Activated B cell treated with CpG ODN at 0.5 μM for 24 hours (primary cell): Measurements from ENCODE around the gene SMARCC1. TPM values are rescaled to one million over a fixed set of nuclear protein-coding genes. Genes with fewer than 3 reads are reported as not detected.
A peak's percentile ranks its signal among the peaks of the same experiment; 100 is the strongest.

Source experiments
- ATAC-seq: fragments of 200-7000 bp; cut with Tn5 transposase; one replicate; pipeline ENCODE4 v1.10.0; 2021; ENCODE audit warnings: low read depth, mild to moderate bottlenecking, moderate library complexity
- CTCF ChIA-PET: fragments of 350-600 bp; sonication (Branson Sonifier 250); formaldehyde crosslinking; loops from one replicate; lab custom pipeline; 2021; ENCODE audit warnings: antibody characterized with exemption; lab: Charles Lee
- POLR2A ChIA-PET: fragments of 350-600 bp; sonication (Branson Sonifier 250); formaldehyde crosslinking; loops from one replicate; lab custom pipeline; 2021; ENCODE audit warnings: antibody characterized with exemption; lab: Charles Lee
- DNase-seq: peaks from one replicate; pipeline ENCODE4 v3.0.0; 2022
- H3K27ac Mint-ChIP-seq: one replicate; pipeline ENCODE4 v1.8.0; 2020; ENCODE audit warnings: mixed read lengths
- H3K27me3 Mint-ChIP-seq: one replicate; pipeline ENCODE4 v1.8.0; 2021; ENCODE audit warnings: mixed read lengths
- H3K36me3 Mint-ChIP-seq: one replicate; pipeline ENCODE4 v1.8.0; 2021; ENCODE audit warnings: low read depth, mixed read lengths
- H3K4me1 Mint-ChIP-seq: one replicate; pipeline ENCODE4 v1.8.0; 2021; ENCODE audit warnings: mixed read lengths
- H3K4me3 Mint-ChIP-seq: one replicate; pipeline ENCODE4 v1.8.0; 2020; ENCODE audit warnings: mild to moderate bottlenecking, mixed read lengths
- H3K9me3 Mint-ChIP-seq: one replicate; pipeline ENCODE4 v1.8.0; 2020; ENCODE audit warnings: mixed read lengths
- CTCF ChIP-seq: fragments of 200-600 bp; IDR thresholded peaks from one replicate; pipeline ENCODE4 v1.8.0; 2022; ENCODE audit warnings: antibody characterized with exemption, mild to moderate bottlenecking
- intact Hi-C: fragments of 100-400 bp; cut with micrococcal nuclease; formaldehyde crosslinking; loops from one replicate; pipeline ENCODE4 v1.15.1; 2024
- total RNA-seq: library from RNA; stranded (reverse); gene quantifications from 2 replicates; pipeline ENCODE4 v1.2.3, GENCODE V29; 2022

Gene SMARCC1
- total RNA-seq, 1 donor from 2014 or later: 136 TPM

- H3K4me3 Mint-ChIP-seq: no peak overlapping the region
- ChIA-PET CTCF (no interaction called here), POLR2A (no interaction called here)
- no peak for ATAC-seq
- H3K27ac Mint-ChIP-seq: no peak overlapping the region
- intact Hi-C loops: no loop called here
- TF ChIP-seq CTCF: no peak
- H3K27me3 Mint-ChIP-seq: no peaks in the 10 kb centered on the region
- H3K9me3 Mint-ChIP-seq: no peaks in the 10 kb centered on the region
- H3K4me1 Mint-ChIP-seq: peaks cover 9% of the 10 kb centered on the region
- DNase-seq: no peak
- peaks cover 69% of the 10 kb centered on the region for H3K36me3 Mint-ChIP-seq
Measured at GRCh38 chr3:47636921-47637320, 144.8 kb downstream of the SMARCC1 start.

GRCh38 chr3:47636225-47636624 is 145.5 kb downstream of the SMARCC1 start:
- POLR2A ChIA-PET: no interaction called here
- no peak overlapping the region for H3K4me3 Mint-ChIP-seq
- H3K9me3 Mint-ChIP-seq: no peaks in the 10 kb centered on the region
- peaks cover 9% of the 10 kb centered on the region for H3K4me1 Mint-ChIP-seq
- no peak for DNase-seq
- no peak overlapping the region for H3K27ac Mint-ChIP-seq
- TF ChIP-seq CTCF: no peak
- intact Hi-C loops: no loop called here
- H3K27me3 Mint-ChIP-seq: no peaks in the 10 kb centered on the region
- CTCF ChIA-PET: interaction anchor here (0.6 kb wide), 1 partner anchor 160 kb away, joined by 3 read pairs; no protein-coding TSS in a partner anchor
- peaks cover 71% of the 10 kb centered on the region for H3K36me3 Mint-ChIP-seq
- ATAC-seq: no peak

- ChIA-PET POLR2A (no interaction called here), CTCF (interaction anchor here (0.6 kb wide), 1 partner anchor 161 kb away, joined by 3 read pairs; no protein-coding TSS in a partner anchor)
- Mint-ChIP-seq H3K27me3 (no peaks in the 10 kb centered on the region), H3K27ac (peak overlapping the region; percentile 36), H3K4me1 (peaks cover 9% of the 10 kb centered on the region), H3K4me3 (no peak overlapping the region), H3K9me3 (no peaks in the 10 kb centered on the region), H3K36me3 (peaks cover 73% of the 10 kb centered on the region)
- ATAC-seq (no peak), DNase-seq (no peak)
- intact Hi-C loops: no loop called here
- no peak for TF ChIP-seq CTCF
Measured at GRCh38 chr3:47635536-47635935, 146.2 kb downstream of the SMARCC1 start.

GRCh38 chr3:47634996-47635395 is 146.7 kb downstream of the SMARCC1 start:
- POLR2A ChIA-PET: no interaction called here
- DNase-seq (no peak), ATAC-seq (no peak)
- H3K4me1 Mint-ChIP-seq: peaks cover 9% of the 10 kb centered on the region
- intact Hi-C loops: no loop called here
- no peaks in the 10 kb centered on the region for H3K27me3 Mint-ChIP-seq
- H3K36me3 Mint-ChIP-seq: peaks cover 78% of the 10 kb centered on the region
- CTCF ChIA-PET: no interaction called here
- peak overlapping the region; percentile 36 for H3K27ac Mint-ChIP-seq
- H3K4me3 Mint-ChIP-seq: no peak overlapping the region
- no peak for TF ChIP-seq CTCF
- H3K9me3 Mint-ChIP-seq: no peaks in the 10 kb centered on the region

- intact Hi-C loops: no loop called here
- no peak overlapping the region for H3K4me3 Mint-ChIP-seq
- no peaks in the 10 kb centered on the region for H3K9me3 Mint-ChIP-seq
- peaks cover 6% of the 10 kb centered on the region for H3K4me1 Mint-ChIP-seq
- no peak overlapping the region for H3K27ac Mint-ChIP-seq
- H3K27me3 Mint-ChIP-seq: no peaks in the 10 kb centered on the region
- H3K36me3 Mint-ChIP-seq: peaks cover 84% of the 10 kb centered on the region
- POLR2A ChIA-PET: no interaction called here
- no peak for DNase-seq
- no peak for TF ChIP-seq CTCF
- CTCF ChIA-PET: no interaction called here
- no peak for ATAC-seq
Measured at GRCh38 chr3:47630810-47631209, 150.9 kb downstream of the SMARCC1 start.
